PC-3 (cell line): Measurements from ENCODE around the gene OR2B3.

Experiments used
- EZH2 ChIP-seq: fragments of 300-600 bp; sonication (generic); IDR thresholded peaks from one replicate; pipeline ENCODE4 v1.6.1; 2017; ENCODE audit warnings: antibody characterized with exemption, mild to moderate bottlenecking, low read length; ENCODE audit not compliant: unreplicated experiment
- TF ChIP-seq, protein P1 (sequence below): fragments of 300-600 bp; sonication (generic); conservative IDR thresholded peaks from 2 replicates; pipeline ENCODE4 v1.5.1; 2017; ENCODE audit warnings: antibody characterized with exemption, low read depth, mild to moderate bottlenecking, low read length

DNA sequence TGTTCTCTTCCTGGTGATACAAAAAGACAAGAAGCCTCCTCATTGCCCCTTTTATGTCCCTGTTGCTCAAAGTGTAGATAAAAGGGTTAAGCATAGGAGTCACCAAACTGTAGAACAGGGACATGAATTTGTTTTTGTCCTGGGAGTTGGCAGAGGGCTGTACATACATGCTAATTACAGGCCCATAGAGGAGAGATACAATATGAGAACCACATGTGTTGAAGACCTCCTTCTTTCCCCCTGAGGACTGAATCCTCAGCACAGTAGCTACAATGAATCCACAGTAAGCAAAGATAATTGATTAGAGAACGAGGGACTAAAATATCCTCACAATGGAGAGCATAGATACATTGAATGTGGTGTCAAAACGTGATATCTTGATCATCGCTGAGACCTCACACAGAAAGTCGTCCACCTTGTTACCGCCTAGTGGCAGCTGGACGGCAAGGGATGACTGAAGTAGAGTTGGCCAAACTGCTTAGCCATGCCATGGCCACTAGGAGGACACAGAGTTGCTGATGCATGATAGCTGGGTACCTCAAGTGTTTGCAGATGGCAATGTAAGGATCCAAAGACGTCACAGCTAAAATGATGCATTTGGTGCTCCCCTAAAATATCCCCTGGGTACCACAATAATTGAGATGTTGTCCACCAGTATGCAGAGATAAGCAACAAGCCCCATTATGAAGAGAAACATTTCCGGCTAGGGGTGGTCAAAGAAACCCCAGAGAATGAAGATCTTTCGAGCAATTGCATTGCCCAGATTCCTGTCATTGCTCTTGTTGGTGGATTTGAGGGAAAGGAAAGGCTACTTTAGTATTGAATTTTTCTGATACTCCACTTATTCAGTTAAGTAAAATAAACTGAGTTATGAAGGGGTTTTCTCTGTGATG, 15.0 kb downstream of the OR2B3 start:
- no peak for TF ChIP-seq EZH2
- TF ChIP-seq, protein P1, sequence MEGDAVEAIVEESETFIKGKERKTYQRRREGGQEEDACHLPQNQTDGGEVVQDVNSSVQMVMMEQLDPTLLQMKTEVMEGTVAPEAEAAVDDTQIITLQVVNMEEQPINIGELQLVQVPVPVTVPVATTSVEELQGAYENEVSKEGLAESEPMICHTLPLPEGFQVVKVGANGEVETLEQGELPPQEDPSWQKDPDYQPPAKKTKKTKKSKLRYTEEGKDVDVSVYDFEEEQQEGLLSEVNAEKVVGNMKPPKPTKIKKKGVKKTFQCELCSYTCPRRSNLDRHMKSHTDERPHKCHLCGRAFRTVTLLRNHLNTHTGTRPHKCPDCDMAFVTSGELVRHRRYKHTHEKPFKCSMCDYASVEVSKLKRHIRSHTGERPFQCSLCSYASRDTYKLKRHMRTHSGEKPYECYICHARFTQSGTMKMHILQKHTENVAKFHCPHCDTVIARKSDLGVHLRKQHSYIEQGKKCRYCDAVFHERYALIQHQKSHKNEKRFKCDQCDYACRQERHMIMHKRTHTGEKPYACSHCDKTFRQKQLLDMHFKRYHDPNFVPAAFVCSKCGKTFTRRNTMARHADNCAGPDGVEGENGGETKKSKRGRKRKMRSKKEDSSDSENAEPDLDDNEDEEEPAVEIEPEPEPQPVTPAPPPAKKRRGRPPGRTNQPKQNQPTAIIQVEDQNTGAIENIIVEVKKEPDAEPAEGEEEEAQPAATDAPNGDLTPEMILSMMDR = peak; percentile 85
